OCI-LY3 (cell line): ENCODE results near the gene SLC13A5.

Experiments
- EZH2phosphoT487 ChIP-seq: fragments of 200-600 bp; shearing (Covaris generic); IDR thresholded peaks from 2 replicates; pipeline ENCODE4 v1.6.1; 2018; ENCODE audit warnings: antibody characterized with exemption, mixed run types, low read depth
- TF ChIP-seq, protein P1 (sequence below): fragments of 200-600, 300-600 bp; sonication (generic); IDR thresholded peaks from 2 replicates; pipeline ENCODE4 v1.5.1; 2014; ENCODE audit warnings: antibody characterized with exemption, low read length, low read depth

GRCh38 chr17:6711081-6711674, 2.0 kb downstream of the SLC13A5 start:
- TF ChIP-seq EZH2phosphoT487 = no peak
- TF ChIP-seq, protein P1, sequence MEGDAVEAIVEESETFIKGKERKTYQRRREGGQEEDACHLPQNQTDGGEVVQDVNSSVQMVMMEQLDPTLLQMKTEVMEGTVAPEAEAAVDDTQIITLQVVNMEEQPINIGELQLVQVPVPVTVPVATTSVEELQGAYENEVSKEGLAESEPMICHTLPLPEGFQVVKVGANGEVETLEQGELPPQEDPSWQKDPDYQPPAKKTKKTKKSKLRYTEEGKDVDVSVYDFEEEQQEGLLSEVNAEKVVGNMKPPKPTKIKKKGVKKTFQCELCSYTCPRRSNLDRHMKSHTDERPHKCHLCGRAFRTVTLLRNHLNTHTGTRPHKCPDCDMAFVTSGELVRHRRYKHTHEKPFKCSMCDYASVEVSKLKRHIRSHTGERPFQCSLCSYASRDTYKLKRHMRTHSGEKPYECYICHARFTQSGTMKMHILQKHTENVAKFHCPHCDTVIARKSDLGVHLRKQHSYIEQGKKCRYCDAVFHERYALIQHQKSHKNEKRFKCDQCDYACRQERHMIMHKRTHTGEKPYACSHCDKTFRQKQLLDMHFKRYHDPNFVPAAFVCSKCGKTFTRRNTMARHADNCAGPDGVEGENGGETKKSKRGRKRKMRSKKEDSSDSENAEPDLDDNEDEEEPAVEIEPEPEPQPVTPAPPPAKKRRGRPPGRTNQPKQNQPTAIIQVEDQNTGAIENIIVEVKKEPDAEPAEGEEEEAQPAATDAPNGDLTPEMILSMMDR = no peak
